EL (cell line): ENCODE measurements around the gene RBM5.
A peak's percentile ranks its signal among the peaks of the same experiment; 100 is the strongest.

ENCODE experiments used
- DNase-seq: peaks from one replicate; pipeline ENCODE4 v3.0.0-alpha.2; 2016

RBM5 gene

DNA sequence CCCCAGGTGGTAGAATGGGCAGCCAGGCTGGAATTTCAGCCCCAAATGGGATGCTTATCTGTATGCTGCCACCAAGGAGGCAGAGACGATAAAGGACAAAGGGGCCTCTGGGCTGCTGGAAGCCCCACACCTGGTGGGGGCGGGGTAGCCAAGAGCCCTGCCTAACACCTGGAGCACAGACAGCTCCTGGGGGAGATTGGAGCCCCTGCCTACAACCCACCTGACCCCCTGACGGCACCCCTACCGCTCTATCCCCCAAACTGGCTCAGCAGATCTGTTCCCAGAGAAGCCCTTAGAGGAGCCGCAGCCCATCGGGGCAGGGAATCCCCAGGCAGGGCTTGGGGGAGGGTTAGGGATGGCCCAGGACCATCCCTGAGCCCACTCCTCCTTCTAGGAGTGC, 50.6 kb downstream of the RBM5 start:
- DNase-seq, result no peak

DNA sequence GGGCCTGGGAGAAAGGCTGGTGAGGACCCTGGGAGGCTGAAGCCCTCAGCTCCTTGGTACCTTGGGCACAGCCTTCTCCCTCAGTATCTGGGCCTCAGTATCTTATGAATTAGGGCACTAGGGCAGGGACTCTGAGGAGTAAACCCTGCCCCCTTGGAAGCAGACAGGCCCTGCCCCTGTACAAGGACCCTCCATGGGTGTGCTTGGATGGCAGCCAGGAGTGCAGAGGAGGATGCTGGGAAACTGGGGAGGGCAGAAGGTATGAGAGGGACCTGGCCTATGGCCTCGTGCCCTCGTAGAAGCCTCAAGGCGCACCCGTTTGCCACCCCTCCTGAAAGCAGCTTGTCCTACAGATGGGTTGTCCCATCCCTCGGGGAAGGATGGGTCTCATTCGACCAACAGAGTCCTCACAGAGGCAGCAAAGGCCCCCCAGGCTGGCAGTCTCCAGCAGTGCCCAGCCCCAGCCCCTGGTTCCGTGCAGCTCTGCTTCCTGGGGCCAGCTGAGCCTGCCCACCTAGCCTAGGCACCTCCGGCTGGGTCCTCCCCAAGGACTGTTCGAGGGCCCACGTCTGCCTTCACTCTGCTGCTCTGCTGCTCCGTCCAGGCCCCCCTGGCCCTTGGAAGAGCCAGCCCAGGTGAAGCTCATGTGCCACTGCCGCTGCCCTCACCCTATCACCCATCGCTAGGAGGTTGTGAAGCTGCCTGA, 51.2 kb downstream of the RBM5 start:
- no peak for DNase-seq

DNA sequence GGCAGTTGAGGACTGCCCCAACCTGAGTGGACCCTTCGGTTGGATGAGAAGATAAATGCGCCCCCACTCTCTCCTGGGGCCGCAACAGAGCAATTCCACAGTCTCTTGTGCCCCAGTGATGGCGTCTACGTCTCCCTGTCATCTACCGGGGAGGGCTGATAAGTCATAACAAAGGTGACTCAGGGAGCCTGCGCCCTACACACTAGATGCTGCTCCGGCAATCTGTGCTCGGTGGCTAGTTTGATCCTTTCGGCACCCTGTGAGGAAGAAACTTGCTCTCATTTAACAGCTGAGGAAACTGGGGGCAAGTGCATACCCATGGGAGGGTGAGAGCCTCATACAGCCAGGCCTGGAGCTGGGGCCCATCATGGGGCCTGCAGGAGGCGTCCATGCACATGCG, 52.3 kb downstream of the RBM5 start:
- no peak for DNase-seq

GRCh38 chr3:50146316-50146901, 57.7 kb downstream of the RBM5 start:
- no peak for DNase-seq

DNA sequence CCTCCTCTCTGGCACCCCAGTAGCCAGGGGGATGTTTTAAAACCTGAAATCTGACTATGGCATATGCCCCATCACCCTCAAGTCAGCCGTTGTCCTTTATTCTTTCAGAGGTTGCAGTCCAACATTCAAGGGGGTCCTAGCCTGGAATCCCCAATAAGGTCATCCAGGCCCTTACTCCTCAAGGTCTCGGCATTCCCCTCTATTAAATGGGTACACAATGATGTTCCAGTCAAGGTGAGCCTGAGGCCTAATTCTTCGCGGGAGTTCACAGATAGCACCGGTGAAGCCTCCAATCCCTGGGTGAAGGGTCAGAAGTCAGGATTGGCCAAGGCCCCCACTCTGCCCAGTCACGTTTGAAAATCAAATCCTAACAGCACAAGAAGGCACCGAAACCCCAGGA, 58.3 kb downstream of the RBM5 start:
- no peak for DNase-seq

DNA sequence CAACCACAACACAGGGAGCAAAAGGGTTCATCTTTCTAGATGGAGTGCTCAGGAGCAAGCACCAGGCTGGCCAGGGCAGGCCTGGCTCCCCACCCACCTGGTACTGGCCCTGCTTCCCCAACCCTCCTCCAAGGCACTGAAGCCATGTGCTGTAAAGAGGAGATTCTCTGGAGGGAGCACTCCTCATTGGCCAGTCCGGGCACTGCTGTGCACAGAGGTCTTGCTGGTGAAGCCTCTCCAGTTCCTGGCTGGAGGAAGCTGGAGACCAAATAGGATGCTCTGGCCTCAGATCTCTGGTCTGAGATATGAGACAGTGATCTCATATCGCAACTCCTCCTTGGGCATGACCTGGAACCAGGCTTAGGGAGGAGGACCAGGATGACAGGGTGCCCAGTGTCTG, 58.7 kb downstream of the RBM5 start:
- DNase-seq, result no peak

GRCh38 chr3:50147861-50148260, 59.1 kb downstream of the RBM5 start:
- no peak for DNase-seq

DNA sequence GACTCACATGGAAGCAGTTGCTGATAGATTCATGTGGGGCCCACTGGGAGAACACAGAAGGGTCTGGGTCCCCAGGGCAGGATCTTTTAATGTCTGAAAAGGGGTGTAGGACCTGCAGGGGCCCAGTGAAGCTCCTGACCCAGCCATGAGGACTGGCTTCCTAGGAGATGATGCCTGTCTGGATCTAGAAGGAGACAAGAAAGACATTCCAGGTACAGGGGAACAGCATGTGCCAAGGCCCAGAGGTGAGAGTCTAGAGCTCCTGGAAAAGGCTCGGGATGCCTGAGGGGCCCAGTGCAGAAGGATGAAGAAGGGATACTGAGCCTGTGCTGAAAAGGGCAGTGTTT, 61.7 kb downstream of the RBM5 start:
- no peak for DNase-seq

- DNase-seq, result no peak
Observed at GRCh38 chr3:50150863-50151686, 62.4 kb downstream of the RBM5 start.

DNA sequence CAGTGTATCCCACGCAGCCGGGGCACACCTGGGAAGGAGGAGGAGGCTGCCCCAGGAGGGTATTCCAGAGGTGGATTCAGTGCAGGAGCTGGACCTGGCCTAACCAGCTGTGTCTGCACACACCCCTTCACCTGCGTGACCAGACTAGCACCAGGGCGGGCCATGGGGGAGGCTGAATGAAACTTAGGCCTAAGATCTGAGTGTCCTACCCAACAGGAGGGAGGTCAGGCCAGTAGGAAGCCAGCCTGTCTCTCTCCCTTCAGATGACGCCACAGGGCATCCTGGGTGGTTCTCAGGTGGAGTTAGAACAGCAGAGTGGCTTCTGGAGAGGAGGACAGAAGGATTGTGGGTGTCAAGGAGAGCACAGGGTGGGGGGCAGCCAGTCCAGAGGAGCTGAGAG, 63.0 kb downstream of the RBM5 start:
- DNase-seq, result no peak

GRCh38 chr3:50153782-50154475, 65.2 kb downstream of the RBM5 start:
- DNase-seq, result no peak

DNA sequence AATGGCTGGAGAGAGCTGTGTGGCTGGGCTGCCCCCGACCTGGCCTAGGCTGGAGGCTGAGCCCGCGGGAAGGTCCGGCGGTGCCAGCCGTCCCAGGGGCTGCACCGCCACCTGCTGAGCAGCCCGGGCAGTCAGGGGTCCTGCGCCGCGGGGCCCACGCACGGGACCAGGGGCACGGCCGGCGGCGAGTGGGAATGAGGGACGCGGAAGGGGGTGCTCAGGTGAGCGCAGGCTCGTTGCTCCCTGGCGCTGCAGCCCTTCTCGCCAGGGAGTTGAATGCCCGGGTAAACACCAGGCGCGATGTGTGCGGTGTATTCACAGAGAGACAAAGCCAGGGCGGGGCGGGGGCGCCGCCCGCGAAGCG, 65.7 kb downstream of the RBM5 start:
- DNase-seq, result no peak

DNA sequence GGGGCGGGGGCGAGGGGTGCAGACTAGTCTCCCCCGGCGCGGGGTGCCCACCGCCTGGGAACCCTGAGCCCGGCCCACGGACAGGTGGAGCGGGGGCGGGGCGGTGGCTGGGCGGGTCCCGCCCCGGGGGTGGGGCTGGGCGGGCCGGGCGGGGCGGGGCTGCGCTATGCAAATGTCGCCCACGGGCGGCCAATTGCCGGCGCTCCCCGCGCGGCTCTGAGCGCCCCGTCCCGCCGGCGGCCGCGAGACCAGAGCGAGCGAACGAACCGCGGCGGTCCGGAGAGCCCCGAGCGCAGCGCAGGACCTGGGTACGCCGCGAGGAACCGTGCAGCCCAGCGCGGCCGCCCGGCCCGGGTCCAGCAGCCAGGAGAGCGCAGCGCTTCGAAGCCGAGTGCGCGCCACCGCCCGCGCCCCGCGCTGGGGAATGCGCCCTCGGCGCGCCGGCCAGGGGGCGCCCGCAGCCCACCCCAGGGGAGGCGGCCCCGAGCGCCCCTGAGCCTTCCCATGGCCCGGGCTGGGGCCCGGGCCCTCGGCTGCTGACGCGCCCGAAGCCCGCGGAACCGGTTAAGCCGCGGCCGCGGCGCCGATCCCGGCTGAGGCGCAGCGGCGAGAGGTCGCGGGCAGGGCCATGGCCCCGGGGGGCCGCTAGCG, 66.2 kb downstream of the RBM5 start, which contains the start of gene SEMA3F:
Gene SEMA3F (plus strand): TSS at position 485 of the 651 bp plus-strand sequence. CDS start 4,299 bp downstream, outside the sequence.
- peak; percentile 67 for DNase-seq

- DNase-seq, result no peak
Observed at GRCh38 chr3:50155491-50155878, 66.8 kb downstream of the RBM5 start.

DNA sequence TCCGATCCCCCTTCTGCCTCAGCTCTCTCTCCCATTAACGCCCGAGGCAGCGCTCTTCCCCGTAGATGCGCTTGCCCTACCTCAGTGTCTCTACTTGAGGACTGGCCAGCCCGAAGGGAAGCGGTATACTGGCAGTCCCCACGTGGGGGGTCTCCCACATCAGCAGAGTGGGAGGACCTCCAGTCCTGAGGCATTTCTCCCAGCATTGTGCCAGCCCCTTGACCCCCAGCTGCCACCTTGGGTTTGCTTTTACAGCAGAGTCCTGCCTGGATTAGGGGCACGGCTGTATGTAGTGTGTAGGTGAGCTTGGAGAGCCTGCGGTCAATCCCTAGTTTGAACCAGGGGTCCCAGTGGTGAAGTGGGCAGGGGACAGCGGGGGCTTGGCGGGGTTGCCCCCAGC, 67.2 kb downstream of the RBM5 start:
- no peak for DNase-seq

DNA sequence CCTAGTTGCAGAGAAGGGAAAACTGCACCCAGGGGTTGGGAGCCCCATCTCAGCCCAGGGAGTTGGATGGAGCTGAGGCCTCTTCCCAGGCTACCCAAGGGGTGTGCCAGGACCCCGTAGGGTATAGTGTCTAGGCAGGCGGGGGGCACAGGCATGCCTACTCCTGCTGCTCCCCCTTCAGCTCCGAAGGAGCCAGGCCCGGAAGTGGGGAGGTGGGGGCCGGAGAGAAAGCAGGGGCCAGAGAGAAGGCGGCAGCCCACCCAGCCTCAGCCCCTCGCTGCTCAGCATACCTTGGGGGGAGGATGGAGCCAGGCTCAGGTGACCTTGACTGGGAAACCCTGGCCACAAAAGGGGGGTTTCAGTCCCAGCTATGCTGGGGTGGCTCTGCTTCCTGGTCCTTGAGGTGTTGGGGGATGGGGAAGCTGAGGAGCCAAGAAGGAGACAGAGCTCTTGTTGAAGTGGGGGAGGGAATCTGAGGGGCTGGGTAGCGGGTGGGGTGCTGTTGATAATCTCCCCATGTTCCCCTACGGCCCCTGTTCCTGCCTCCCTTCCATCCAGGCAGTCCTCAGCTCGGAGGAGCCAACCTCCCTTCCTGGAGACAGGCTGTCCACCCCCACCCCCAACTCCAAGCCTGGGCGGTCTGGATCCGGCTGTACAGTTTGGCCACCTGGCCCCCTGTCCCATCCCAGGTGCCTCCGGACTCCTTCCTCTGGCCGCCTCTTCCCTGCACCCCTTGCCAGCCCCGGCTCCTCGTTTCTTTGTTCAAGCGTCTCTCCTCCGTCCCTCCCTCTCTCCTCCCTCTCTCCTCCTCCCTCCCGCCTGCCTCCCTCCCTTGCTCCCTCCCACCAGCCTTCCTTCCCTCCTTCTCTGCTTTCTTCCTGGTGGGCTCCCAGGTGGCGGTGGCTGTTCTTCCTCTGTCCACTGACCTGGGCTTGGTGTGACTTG, 68.1 kb downstream of the RBM5 start:
- DNase-seq, result no peak

DNA sequence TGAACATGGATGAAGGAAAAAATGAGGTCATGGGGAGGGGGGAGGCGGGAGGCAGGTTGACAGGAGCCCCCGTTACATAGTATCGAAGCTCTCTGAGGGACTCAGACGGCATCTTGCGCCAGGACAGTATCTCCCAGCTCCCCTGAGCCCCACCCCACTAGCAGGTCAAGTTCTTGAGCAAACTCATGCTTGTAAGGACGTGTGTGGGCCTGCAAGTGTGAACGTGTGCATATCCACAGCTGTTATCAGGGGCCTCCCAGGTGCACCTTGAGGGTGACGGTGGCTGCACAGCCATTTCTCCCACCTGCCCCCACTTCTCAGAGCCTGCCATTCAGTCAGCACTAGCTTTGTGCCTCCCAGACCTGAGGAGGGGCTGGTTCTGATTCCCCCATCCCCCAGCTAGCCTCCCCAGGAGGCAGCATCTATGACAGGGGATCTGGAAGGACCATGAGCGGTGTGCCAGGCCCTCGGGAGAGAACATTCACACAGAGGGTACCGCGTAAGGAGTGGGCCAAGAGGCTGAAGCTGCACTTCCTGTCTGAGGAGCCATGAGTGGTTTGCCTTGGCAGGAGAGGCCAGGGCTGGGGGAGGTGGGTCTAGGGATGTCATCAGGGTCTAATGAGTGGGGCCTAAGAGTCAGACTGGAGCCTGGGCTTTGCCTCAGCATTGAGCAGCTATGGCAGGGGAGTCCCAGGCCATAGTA, 69.3 kb downstream of the RBM5 start:
- no peak for DNase-seq

DNA sequence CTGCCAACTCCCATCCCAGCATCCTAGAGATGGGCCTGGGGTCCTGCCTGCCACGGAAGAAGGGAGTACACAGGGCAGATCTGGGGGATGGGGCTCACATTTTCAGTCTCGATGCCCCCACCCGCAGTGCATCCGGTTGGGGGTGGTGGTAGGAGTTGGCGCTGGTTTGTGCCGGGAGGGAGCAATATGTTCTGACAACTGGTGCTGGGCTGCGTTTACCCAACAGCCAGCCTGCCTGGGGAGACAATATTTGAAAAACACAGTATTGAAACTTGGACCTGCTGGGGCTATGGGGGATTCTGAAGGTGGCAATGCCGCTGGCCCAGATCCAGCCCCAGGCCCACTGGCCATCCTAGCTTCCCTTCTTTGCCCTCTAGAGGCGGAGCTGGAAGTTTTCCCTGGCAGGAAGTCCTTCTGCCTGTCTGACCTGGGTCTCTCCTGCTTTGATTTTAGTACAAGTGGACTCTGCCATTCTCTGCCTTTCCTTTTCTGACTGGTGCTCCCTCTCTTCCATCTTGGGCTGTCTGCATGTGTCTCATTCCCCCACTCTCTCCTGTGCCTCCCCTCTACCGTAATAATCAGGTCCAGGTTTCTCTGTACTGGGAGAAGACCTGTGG, 69.9 kb downstream of the RBM5 start:
- DNase-seq, result no peak

DNA sequence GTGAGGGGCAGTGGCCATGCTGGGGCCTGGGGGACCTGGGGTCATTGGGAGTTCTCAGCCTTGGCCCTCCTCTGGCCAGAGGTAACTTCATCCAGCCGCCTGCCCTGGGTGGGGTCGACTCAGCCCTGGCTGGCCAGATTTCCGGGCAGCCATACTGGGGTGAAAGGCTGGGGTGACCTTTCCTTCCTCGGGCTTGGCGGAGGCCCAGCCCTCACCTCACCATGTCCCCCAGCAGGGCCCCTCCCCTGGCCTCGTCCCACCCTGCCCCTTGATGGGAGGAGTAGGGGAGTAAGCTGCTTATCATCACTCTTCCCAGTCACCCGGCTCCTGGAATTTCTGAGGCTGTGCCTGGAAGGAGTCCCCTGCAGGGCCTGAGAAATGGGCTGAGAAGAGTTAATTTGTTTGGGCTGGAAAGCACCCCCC, 71.9 kb downstream of the RBM5 start:
- DNase-seq, result no peak

- no peak for DNase-seq
Observed at GRCh38 chr3:50161320-50161719, 72.6 kb downstream of the RBM5 start.
